HG02623 (cell line): ENCODE results near the gene MAN2A2.

Source experiments
- ATAC-seq: cut with Tn5 transposase; IDR thresholded peaks from one replicate; pipeline ENCODE4 v1.9.1; 2021; ENCODE audit warnings: moderate library complexity; ENCODE audit not compliant: unreplicated experiment

MAN2A2 gene

GRCh38 chr15:90938261-90938660, 35.2 kb downstream of the MAN2A2 start:
- no peak for ATAC-seq

DNA sequence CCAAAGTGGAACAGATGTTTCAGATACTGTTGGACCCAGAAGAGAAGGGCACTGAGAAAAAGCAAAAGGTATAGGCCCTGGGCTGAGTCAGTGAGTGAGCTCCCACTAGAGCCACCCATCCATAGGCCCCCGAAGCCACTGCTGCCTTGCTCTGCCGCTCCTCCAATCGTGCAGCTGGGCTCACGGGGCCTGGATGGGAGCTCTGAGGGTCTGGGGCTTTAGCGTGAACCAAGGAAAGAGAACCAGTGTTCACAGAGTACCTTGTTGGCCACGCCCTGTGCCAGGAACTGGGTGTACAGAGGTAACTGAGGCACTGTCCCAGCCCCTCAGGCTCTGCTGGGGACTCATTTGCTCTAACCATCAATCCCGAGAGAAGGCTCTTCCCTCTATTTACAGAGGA, 36.7 kb downstream of the MAN2A2 start:
- ATAC-seq, result no peak

DNA sequence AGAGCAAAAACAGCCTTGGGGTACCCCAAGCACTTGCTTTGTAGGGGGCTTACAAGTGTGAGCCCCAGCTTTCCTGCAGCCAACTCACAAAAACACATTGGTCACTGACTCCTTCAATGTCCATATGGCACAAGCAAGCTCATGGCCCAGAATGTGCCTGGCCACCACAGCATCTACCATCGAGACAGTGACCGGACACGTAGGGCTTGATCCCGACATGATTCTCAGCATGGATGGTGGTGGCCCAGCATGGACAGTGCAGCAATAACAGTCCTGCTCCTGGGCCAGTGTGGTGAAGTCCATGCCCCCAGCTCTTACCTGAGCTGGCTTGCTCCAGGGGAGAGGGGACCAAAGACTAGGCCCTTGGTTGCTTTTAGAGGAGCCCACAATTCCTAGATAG, 37.9 kb downstream of the MAN2A2 start:
- ATAC-seq, result no peak

- no peak for ATAC-seq
Measured at GRCh38 chr15:90942354-90943120, 39.4 kb downstream of the MAN2A2 start.

GRCh38 chr15:90945091-90945490, 42.0 kb downstream of the MAN2A2 start:
- ATAC-seq, result no peak

- no peak for ATAC-seq
Measured at GRCh38 chr15:90946538-90946937, 43.4 kb downstream of the MAN2A2 start.

- no peak for ATAC-seq
Measured at GRCh38 chr15:90946941-90947576, 44.0 kb downstream of the MAN2A2 start.

GRCh38 chr15:90947577-90948357, 44.7 kb downstream of the MAN2A2 start:
- ATAC-seq, result no peak

GRCh38 chr15:90948506-90948905, 45.4 kb downstream of the MAN2A2 start:
- ATAC-seq, result no peak

GRCh38 chr15:90949979-90950675, 47.0 kb downstream of the MAN2A2 start:
- ATAC-seq, result no peak

DNA sequence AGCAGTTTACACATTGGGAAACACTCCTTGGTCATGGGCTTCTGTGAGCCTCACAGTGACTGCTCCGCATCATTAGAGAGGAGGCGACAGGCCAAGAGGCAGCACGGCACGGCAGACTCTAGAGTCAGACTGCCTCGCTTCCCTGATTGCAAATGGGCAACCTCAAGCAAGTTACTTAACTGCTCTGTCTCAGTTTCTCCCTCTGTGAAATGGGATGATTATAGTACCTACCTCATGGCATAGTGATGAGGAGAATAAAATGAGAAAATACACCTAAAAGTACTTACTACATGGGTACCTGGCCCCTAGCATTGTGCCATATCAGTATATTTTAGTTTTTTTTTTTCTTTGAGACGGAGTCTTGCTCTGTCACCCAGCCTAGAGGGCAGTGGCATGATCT, 47.6 kb downstream of the MAN2A2 start:
- ATAC-seq, result no peak

- ATAC-seq, result no peak
Measured at GRCh38 chr15:90952901-90953677, 50.0 kb downstream of the MAN2A2 start.

GRCh38 chr15:90953947-90954711, 51.0 kb downstream of the MAN2A2 start:
- ATAC-seq, result no peak

- peak; percentile 96 for ATAC-seq
Measured at GRCh38 chr15:90954712-90955623, 51.9 kb downstream of the MAN2A2 start, which contains the start of gene RCCD1. Gene RCCD1, plus strand, starts transcription at chr15:90954884. Its CDS starts 1,851 bp downstream, at chr15:90956735.

DNA sequence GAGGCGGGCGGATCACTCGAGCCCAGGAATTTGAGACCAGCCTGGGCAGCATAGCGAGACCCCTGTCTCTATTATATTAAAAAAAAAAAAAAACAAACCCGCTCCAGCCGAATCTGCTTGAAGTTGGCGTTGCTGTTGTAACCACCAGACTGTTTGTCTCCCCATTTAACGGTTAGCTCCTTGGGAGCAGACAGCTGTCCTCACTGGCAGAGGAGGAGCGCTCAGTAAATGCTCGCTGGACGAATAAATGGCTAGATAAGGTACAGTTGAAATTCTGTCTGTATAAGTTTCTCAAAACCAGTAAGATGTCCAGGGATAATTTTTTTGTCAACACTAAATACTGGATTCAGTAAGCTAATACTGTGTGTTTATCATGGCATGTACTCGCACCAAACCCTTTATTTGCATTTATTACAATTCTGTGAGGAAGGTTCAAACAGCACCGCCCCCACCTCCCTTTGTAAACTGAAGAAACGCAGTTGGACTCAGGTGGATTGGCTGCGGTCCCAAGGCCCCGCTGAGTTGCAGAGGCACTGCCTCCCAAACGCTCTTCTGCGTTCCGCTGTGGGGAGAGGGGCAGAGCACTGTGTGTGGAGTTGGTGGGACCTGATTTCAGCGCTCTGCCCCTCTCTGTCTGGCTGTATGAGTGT, 52.6 kb downstream of the MAN2A2 start:
- ATAC-seq, result no peak

DNA sequence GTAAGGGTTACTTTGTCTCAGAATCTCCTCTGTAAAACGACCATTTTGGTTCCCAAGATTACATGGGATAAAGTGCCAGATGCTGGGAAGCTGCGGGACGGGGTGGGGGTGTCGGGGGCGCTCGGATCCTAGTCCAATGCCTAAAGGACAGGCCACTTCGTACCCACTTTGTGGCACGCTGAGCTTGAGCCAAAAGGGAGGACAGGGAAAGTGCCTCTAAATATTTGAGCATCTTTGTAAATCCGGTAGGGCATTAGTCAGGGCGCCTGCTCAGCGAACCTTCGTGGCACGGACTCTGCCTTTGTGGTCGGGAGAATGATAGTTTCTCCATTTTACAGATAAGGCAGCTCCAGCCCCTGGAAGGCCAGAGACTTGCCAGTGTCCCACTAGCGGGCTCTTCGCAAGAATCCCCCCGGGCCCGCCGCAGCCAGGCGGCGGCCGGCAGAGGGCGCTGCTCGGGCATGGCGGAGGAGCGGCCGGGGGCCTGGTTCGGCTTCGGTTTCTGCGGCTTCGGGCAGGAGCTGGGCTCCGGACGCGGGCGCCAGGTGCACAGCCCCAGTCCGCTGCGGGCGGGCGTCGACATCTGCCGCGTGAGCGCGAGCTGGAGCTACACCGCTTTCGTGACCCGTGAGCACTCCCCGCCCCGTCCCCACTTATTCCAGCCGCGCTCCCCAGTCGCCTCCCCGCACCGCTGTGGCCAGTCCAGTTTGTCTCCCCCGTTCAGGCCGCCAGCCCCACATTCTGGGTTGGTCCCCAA, 53.4 kb downstream of the MAN2A2 start:
- ATAC-seq, result no peak

GRCh38 chr15:90957031-90957790, 54.1 kb downstream of the MAN2A2 start:
- no peak for ATAC-seq
